ENCODE data around the gene TMPRSS3.

- TF ChIP-seq, protein P1, sequence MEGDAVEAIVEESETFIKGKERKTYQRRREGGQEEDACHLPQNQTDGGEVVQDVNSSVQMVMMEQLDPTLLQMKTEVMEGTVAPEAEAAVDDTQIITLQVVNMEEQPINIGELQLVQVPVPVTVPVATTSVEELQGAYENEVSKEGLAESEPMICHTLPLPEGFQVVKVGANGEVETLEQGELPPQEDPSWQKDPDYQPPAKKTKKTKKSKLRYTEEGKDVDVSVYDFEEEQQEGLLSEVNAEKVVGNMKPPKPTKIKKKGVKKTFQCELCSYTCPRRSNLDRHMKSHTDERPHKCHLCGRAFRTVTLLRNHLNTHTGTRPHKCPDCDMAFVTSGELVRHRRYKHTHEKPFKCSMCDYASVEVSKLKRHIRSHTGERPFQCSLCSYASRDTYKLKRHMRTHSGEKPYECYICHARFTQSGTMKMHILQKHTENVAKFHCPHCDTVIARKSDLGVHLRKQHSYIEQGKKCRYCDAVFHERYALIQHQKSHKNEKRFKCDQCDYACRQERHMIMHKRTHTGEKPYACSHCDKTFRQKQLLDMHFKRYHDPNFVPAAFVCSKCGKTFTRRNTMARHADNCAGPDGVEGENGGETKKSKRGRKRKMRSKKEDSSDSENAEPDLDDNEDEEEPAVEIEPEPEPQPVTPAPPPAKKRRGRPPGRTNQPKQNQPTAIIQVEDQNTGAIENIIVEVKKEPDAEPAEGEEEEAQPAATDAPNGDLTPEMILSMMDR (conservative IDR thresholded peaks at IDR 0.05; ENCODE audit: low read length): no peak
- TF ChIP-seq EZH2phosphoT487 (IDR thresholded peaks at IDR 0.05; ENCODE audit: borderline replicate concordance): no peak
Measured at GRCh38 chr21:42353623-42354022, 42.2 kb downstream of the TMPRSS3 start.
